DOHH2 (cell line): ENCODE results near the gene GCGR.

ENCODE experiments used
- H3F3A ChIP-seq: fragments of 200-600 bp; sonication (generic), shearing (Covaris generic); 2 replicates; pipeline ENCODE4 v1.6.0; 2016; ENCODE audit warnings: antibody characterized with exemption, mild to moderate bottlenecking; ENCODE audit not compliant: control insufficient read depth, insufficient read depth
- H3K27ac ChIP-seq: fragments of 200-600 bp; sonication (generic); 2 replicates; pipeline ENCODE4 v1.5.1; 2014; ENCODE audit warnings: low read depth, mild to moderate bottlenecking, low read length, moderate library complexity
- H3K27me3 ChIP-seq: fragments of 200-600 bp; sonication (generic); 2 replicates; pipeline ENCODE4 v1.6.1; 2014; ENCODE audit warnings: mild to moderate bottlenecking, low read length, mixed read lengths; ENCODE audit not compliant: control insufficient read depth
- H3K36me3 ChIP-seq: fragments of 200-600 bp; sonication (generic); 2 replicates; pipeline ENCODE4 v1.6.1; 2014; ENCODE audit warnings: mild to moderate bottlenecking, low read length, moderate library complexity, mixed read lengths; ENCODE audit not compliant: control insufficient read depth
- H3K4me1 ChIP-seq: fragments of 200-600 bp; sonication (generic); 2 replicates; pipeline ENCODE4 v1.6.1; 2014; ENCODE audit warnings: mild to moderate bottlenecking, low read length, mixed read lengths; ENCODE audit not compliant: control insufficient read depth
- H3K4me2 ChIP-seq: fragments of 200-600 bp; sonication (generic); 2 replicates; pipeline ENCODE4 v1.6.0; 2014; ENCODE audit warnings: mild to moderate bottlenecking, low read length, moderate library complexity
- H3K4me3 ChIP-seq: fragments of 200-600 bp; sonication (generic); 2 replicates; pipeline ENCODE4 v1.5.1; 2014; ENCODE audit warnings: mild to moderate bottlenecking, low read length, mixed read lengths
- H3K79me2 ChIP-seq: fragments of 200-600 bp; sonication (generic); 2 replicates; pipeline ENCODE4 v1.6.1; 2014; ENCODE audit warnings: mild to moderate bottlenecking, low read length, mixed read lengths; ENCODE audit not compliant: control insufficient read depth
- H3K9me2 ChIP-seq: fragments of 200-600 bp; sonication (generic); replicated peaks from 2 replicates; pipeline ENCODE4 v1.6.1; 2014; ENCODE audit warnings: mild to moderate bottlenecking, low read length, mixed read lengths; ENCODE audit not compliant: control insufficient read depth
- H3K9me3 ChIP-seq: fragments of 200-600 bp; sonication (generic); 2 replicates; pipeline ENCODE4 v1.6.1; 2014; ENCODE audit warnings: antibody characterized with exemption, low read length, mixed read lengths; ENCODE audit not compliant: control insufficient read depth, insufficient read depth
- H4K20me1 ChIP-seq: fragments of 200-600 bp; sonication (generic); 2 replicates; pipeline ENCODE4 v1.6.0; 2014; ENCODE audit warnings: low read depth, mild to moderate bottlenecking, antibody characterized with exemption, low read length, moderate library complexity; ENCODE audit not compliant: control insufficient read depth, insufficient read depth
- CTCF ChIP-seq: fragments of 200-600 bp; sonication (generic); IDR thresholded peaks from one replicate; pipeline ENCODE4 v1.5.1; 2014; ENCODE audit warnings: antibody characterized with exemption, mild to moderate bottlenecking, low read depth, low read length; ENCODE audit not compliant: poor library complexity, severe bottlenecking
- EZH2phosphoT487 ChIP-seq: fragments of 200-600 bp; sonication (generic); IDR thresholded peaks from 2 replicates; pipeline ENCODE4 v1.6.1; 2017; ENCODE audit warnings: borderline replicate concordance, mild to moderate bottlenecking, antibody characterized with exemption, low read length, moderate library complexity, mixed read lengths

Gene GCGR

GRCh38 chr17:81834831-81835267 lies 30.9 kb downstream of the GCGR start, which contains the start of gene PPP1R27:
TSS of gene PPP1R27 (minus strand) at chr17:81835050. CDS start at chr17:81834953, 97 bp downstream.
- Histone ChIP-seq H3K9me3 (no peaks in the 10 kb centered on the region), H3K9me2 (no peaks in the 10 kb centered on the region), H3K27ac (peak within 1 kb of the TSS; percentile 47; the same call in 1 of the 2 replicates), H4K20me1 (no peaks in the 10 kb centered on the region), H3K79me2 (peaks cover 24% of the 10 kb centered on the region), H3K4me3 (peak within 1 kb of the TSS; percentile 82), H3K27me3 (no peaks in the 10 kb centered on the region), H3F3A (0 out of 2 replicates have a peak, but pooled peaks cover 2% of the 10 kb centered on the region), H3K4me1 (peaks cover 23% of the 10 kb centered on the region), H3K36me3 (no peaks in the 10 kb centered on the region), H3K4me2 (peak within 1 kb of the TSS; percentile 88)
- TF ChIP-seq EZH2phosphoT487 = no peak
- no peak for TF ChIP-seq CTCF

- Histone ChIP-seq H3K4me1 (peaks cover 10% of the 10 kb centered on the region), H3F3A (0 out of 2 replicates have a peak, but pooled peaks cover 2% of the 10 kb centered on the region), H3K4me3 (no peak overlapping the region), H3K27ac (no peak overlapping the region), H3K4me2 (no peak overlapping the region), H3K79me2 (peaks cover 14% of the 10 kb centered on the region), H3K9me3 (no peaks in the 10 kb centered on the region), H3K36me3 (peaks cover 2% of the 10 kb centered on the region; the same call in 1 of the 2 replicates), H4K20me1 (no peaks in the 10 kb centered on the region), H3K9me2 (no peaks in the 10 kb centered on the region), H3K27me3 (no peaks in the 10 kb centered on the region)
- TF ChIP-seq CTCF (no peak), EZH2phosphoT487 (no peak)
Observed at GRCh38 chr17:81837641-81838040, 33.7 kb downstream of the GCGR start.

GRCh38 chr17:81838753-81839255 lies 34.9 kb downstream of the GCGR start:
- Histone ChIP-seq H3K27ac (no peak overlapping the region), H3K4me3 (no peak overlapping the region), H3K79me2 (peaks cover 7% of the 10 kb centered on the region), H3F3A (0 out of 2 replicates have a peak, but pooled peaks cover 2% of the 10 kb centered on the region), H3K4me1 (peaks cover 7% of the 10 kb centered on the region), H3K4me2 (no peak overlapping the region), H4K20me1 (no peaks in the 10 kb centered on the region), H3K27me3 (no peaks in the 10 kb centered on the region), H3K9me2 (no peaks in the 10 kb centered on the region), H3K36me3 (peaks cover 14% of the 10 kb centered on the region), H3K9me3 (no peaks in the 10 kb centered on the region)
- no peak for TF ChIP-seq CTCF
- TF ChIP-seq EZH2phosphoT487 = no peak
